ENCODE results near the gene LUC7L2. TPM values are rescaled to one million over a fixed set of nuclear protein-coding genes. Genes with fewer than 3 reads are reported as not detected.
"Not testable (repeated sequence)": the region's sequence is repeated elsewhere in the genome, so short reads cannot be mapped to it uniquely, and the experiment has no call there.

Gene LUC7L2
- polyA plus RNA-seq, 1 donor (not counting 4 experiments of a cell fraction or from before 2014, with no cell fraction given) = 52.7 TPM

GRCh38 chr7:139403601-139404000, 43.9 kb downstream of the LUC7L2 start:
- no peak for TF ChIP-seq CTCF (optimal IDR thresholded peaks at IDR 0.05 in 1 of 3, IDR thresholded peaks at IDR 0.05 in 1 of 3, conservative IDR thresholded peaks at IDR 0.05 in 1 of 3; ENCODE audit: extremely low read depth in 1 of 3, insufficient read depth in 2 of 3, low read length in 3 of 3)
- no peak for TF ChIP-seq EZH2 (IDR thresholded peaks at IDR 0.05; ENCODE audit: low read length)
- FAIRE-seq (no peak), DNase-seq (ENCODE audit: low read depth, low spot score) (no peak)
- H3K9me1 ChIP-seq (ENCODE audit: control insufficient read depth, extremely low read depth, insufficient read depth, low read length) = no peaks in the 10 kb centered on the region
- H3K4me2 ChIP-seq (ENCODE audit: control insufficient read depth, extremely low read depth, insufficient read depth, low read depth, low read length) = no peak overlapping the region
- no peak overlapping the region for H3K4me3 ChIP-seq (ENCODE audit: control insufficient read depth in 2 of 3, extremely low read depth in 1 of 3, insufficient read depth in 2 of 3, low read depth in 1 of 3, low read length in 3 of 3)
- no peaks in the 10 kb centered on the region for H3K79me2 ChIP-seq (ENCODE audit: control insufficient read depth, insufficient read depth, low read length)
- no peaks in the 10 kb centered on the region for H4K20me1 ChIP-seq (ENCODE audit: control insufficient read depth, extremely low read depth, insufficient read depth, low read length)
- H3K36me3 ChIP-seq (ENCODE audit: control insufficient read depth in 2 of 2, extremely low read depth in 1 of 2, insufficient read depth in 2 of 2, low read length in 2 of 2) = peaks cover 19 to 34% of the 10 kb centered on the region in 2 experiments
- H3K4me1 ChIP-seq (ENCODE audit: control insufficient read depth, extremely low read depth, insufficient read depth, low read length) = no peaks in the 10 kb centered on the region
- no peak overlapping the region for H3K27ac ChIP-seq (ENCODE audit: control insufficient read depth, insufficient read depth, low read length)
- dilution Hi-C loops (cut with MboI; ENCODE audit: extremely low pct_ligation_motif_present, low sequenced_read_pairs) = no loop called here
- no peak overlapping the region for H3K9ac ChIP-seq (ENCODE audit: control insufficient read depth, extremely low read depth, insufficient read depth, low read length)
- no peaks in the 10 kb centered on the region for H3K9me3 ChIP-seq (ENCODE audit: control insufficient read depth, low read depth, low read length)
- no peak overlapping the region for H2AFZ ChIP-seq (ENCODE audit: control insufficient read depth, low read length)
- no peaks in the 10 kb centered on the region for H3K27me3 ChIP-seq (ENCODE audit: control insufficient read depth, extremely low read depth, insufficient read depth, low read length)

- FAIRE-seq (no peak), DNase-seq (ENCODE audit: low read depth, low spot score) (no peak)
- no peak overlapping the region for H3K4me2 ChIP-seq (ENCODE audit: control insufficient read depth, extremely low read depth, insufficient read depth, low read depth, low read length)
- no peaks in the 10 kb centered on the region for H3K79me2 ChIP-seq (ENCODE audit: control insufficient read depth, insufficient read depth, low read length)
- no peaks in the 10 kb centered on the region for H3K9me1 ChIP-seq (ENCODE audit: control insufficient read depth, extremely low read depth, insufficient read depth, low read length)
- no peak overlapping the region for H3K4me3 ChIP-seq (ENCODE audit: control insufficient read depth in 2 of 3, extremely low read depth in 1 of 3, insufficient read depth in 2 of 3, low read depth in 1 of 3, low read length in 3 of 3)
- no peak overlapping the region for H2AFZ ChIP-seq (ENCODE audit: control insufficient read depth, low read length)
- dilution Hi-C loops (cut with MboI; ENCODE audit: extremely low pct_ligation_motif_present, low sequenced_read_pairs) = no loop called here
- H3K27ac ChIP-seq (ENCODE audit: control insufficient read depth, insufficient read depth, low read length) = no peak overlapping the region
- no peaks in the 10 kb centered on the region for H3K27me3 ChIP-seq (ENCODE audit: control insufficient read depth, extremely low read depth, insufficient read depth, low read length)
- no peaks in the 10 kb centered on the region for H3K4me1 ChIP-seq (ENCODE audit: control insufficient read depth, extremely low read depth, insufficient read depth, low read length)
- H3K9ac ChIP-seq (ENCODE audit: control insufficient read depth, extremely low read depth, insufficient read depth, low read length) = no peak overlapping the region
- peaks cover 11 to 40% of the 10 kb centered on the region in 2 experiments for H3K36me3 ChIP-seq (ENCODE audit: control insufficient read depth in 2 of 2, extremely low read depth in 1 of 2, insufficient read depth in 2 of 2, low read length in 2 of 2)
- no peak for TF ChIP-seq CTCF (optimal IDR thresholded peaks at IDR 0.05 in 1 of 3, IDR thresholded peaks at IDR 0.05 in 1 of 3, conservative IDR thresholded peaks at IDR 0.05 in 1 of 3; ENCODE audit: extremely low read depth in 1 of 3, insufficient read depth in 2 of 3, low read length in 3 of 3)
- H4K20me1 ChIP-seq (ENCODE audit: control insufficient read depth, extremely low read depth, insufficient read depth, low read length) = no peaks in the 10 kb centered on the region
- no peaks in the 10 kb centered on the region for H3K9me3 ChIP-seq (ENCODE audit: control insufficient read depth, low read depth, low read length)
These were observed 47.9 kb downstream of the LUC7L2 start for GRCh38 chr7:139407555-139407954.

- H3K9me1 ChIP-seq (ENCODE audit: control insufficient read depth, extremely low read depth, insufficient read depth, low read length); H3K9me3 ChIP-seq (ENCODE audit: control insufficient read depth, low read depth, low read length); H3K27me3 ChIP-seq (ENCODE audit: control insufficient read depth, extremely low read depth, insufficient read depth, low read length); DNase-seq (ENCODE audit: low read depth, low spot score); H3K4me2 ChIP-seq (ENCODE audit: control insufficient read depth, extremely low read depth, insufficient read depth, low read depth, low read length); H3K4me3 ChIP-seq (ENCODE audit: control insufficient read depth in 2 of 3, extremely low read depth in 1 of 3, insufficient read depth in 2 of 3, low read depth in 1 of 3, low read length in 3 of 3); H3K9ac ChIP-seq (ENCODE audit: control insufficient read depth, extremely low read depth, insufficient read depth, low read length); FAIRE-seq; H4K20me1 ChIP-seq (ENCODE audit: control insufficient read depth, extremely low read depth, insufficient read depth, low read length); H3K79me2 ChIP-seq (ENCODE audit: control insufficient read depth, insufficient read depth, low read length); H2AFZ ChIP-seq (ENCODE audit: control insufficient read depth, low read length); dilution Hi-C loops (cut with MboI; ENCODE audit: extremely low pct_ligation_motif_present, low sequenced_read_pairs); H3K27ac ChIP-seq (ENCODE audit: control insufficient read depth, insufficient read depth, low read length); H3K4me1 ChIP-seq (ENCODE audit: control insufficient read depth, extremely low read depth, insufficient read depth, low read length): not testable (repeated sequence)
- peaks cover 14 to 33% of the 10 kb centered on the region in 2 experiments for H3K36me3 ChIP-seq (ENCODE audit: control insufficient read depth in 2 of 2, extremely low read depth in 1 of 2, insufficient read depth in 2 of 2, low read length in 2 of 2)
These were observed 55.2 kb downstream of the LUC7L2 start for GRCh38 chr7:139414743-139415402.
